Mesendoderm (in vitro differentiated cells): ENCODE measurements around the gene ATG9A.
A peak's percentile ranks its signal among the peaks of the same experiment; 100 is the strongest.

Experiments
- DNase-seq: peaks from one replicate; pipeline ENCODE4 v3.0.0; 2013
- H2AK5ac ChIP-seq: 2 replicates; pipeline ENCODE4 v1.6.1; 2013; ENCODE audit warnings: low read length, inconsistent platforms
- H2BK120ac ChIP-seq: 2 replicates; pipeline ENCODE4 v1.6.1; 2013; ENCODE audit warnings: low read depth, mild to moderate bottlenecking, low read length, moderate library complexity, mixed read lengths
- H2BK15ac ChIP-seq: replicated peaks from 2 replicates; pipeline ENCODE4 v1.6.1; 2013; ENCODE audit warnings: low read depth, mild to moderate bottlenecking, moderate library complexity
- H2BK5ac ChIP-seq: 2 replicates; pipeline ENCODE4 v1.6.1; 2013; ENCODE audit warnings: low read length, inconsistent platforms
- H3K18ac ChIP-seq: 2 replicates; pipeline ENCODE4 v1.6.1; 2013; ENCODE audit warnings: mild to moderate bottlenecking, low read length, mixed read lengths
- H3K23ac ChIP-seq: one replicate; pipeline ENCODE4 v1.6.1; 2013; ENCODE audit warnings: low read length
- H3K27ac ChIP-seq: 2 replicates; pipeline ENCODE4 v1.5.1; 2013; ENCODE audit warnings: low read depth, mild to moderate bottlenecking, inconsistent platforms, low read length, moderate library complexity
- H3K27me3 ChIP-seq: 2 replicates; pipeline ENCODE4 v1.6.1; 2013; ENCODE audit warnings: low read length, control low read depth, mild to moderate bottlenecking, inconsistent platforms; ENCODE audit not compliant: insufficient read depth, poor library complexity
- H3K36me3 ChIP-seq: 2 replicates; pipeline ENCODE4 v1.6.1; 2013; ENCODE audit warnings: low read length, inconsistent platforms; ENCODE audit not compliant: control insufficient read depth, insufficient read depth
- H3K4ac ChIP-seq: one replicate; pipeline ENCODE4 v1.6.1; 2013; ENCODE audit warnings: low read depth, mild to moderate bottlenecking, low read length, moderate library complexity
- H3K4me1 ChIP-seq: 2 replicates; pipeline ENCODE4 v1.6.1; 2013; ENCODE audit warnings: low read depth, low read length, inconsistent platforms; ENCODE audit not compliant: control insufficient read depth
- H3K4me2 ChIP-seq: 2 replicates; pipeline ENCODE4 v1.6.1; 2013; ENCODE audit warnings: low read length
- H3K4me3 ChIP-seq: 2 replicates; pipeline ENCODE4 v1.5.1; 2013; ENCODE audit warnings: mild to moderate bottlenecking, low read length
- H3K56ac ChIP-seq: one replicate; pipeline ENCODE4 v1.6.1; 2013; ENCODE audit warnings: low read length
- H3K79me1 ChIP-seq: 2 replicates; pipeline ENCODE4 v1.6.1; 2013; ENCODE audit warnings: low read length, inconsistent platforms
- H3K79me2 ChIP-seq: 2 replicates; pipeline ENCODE4 v1.6.1; 2013; ENCODE audit warnings: mild to moderate bottlenecking, low read length; ENCODE audit not compliant: control insufficient read depth, insufficient read depth
- H3K9ac ChIP-seq: 2 replicates; pipeline ENCODE4 v1.6.1; 2013; ENCODE audit warnings: low read length, inconsistent platforms
- H4K5ac ChIP-seq: one replicate; pipeline ENCODE4 v1.6.1; 2013; ENCODE audit warnings: low read length
- H4K8ac ChIP-seq: one replicate; pipeline ENCODE4 v1.6.1; 2013; ENCODE audit warnings: low read depth, mild to moderate bottlenecking, control low read depth, low read length, moderate library complexity
- WGBS: extraction: QIAGEN DNeasy Blood & Tissue Kit; methylation state at CpG from one replicate; pipeline ENCODE4 v1.1.7; 2013; ENCODE audit warnings: low lambda C conversion rate, missing lambda C conversion rate; ENCODE audit not compliant: insufficient coverage; ENCODE audit errors: extremely low coverage; 5-methylcytosine and 5-hydroxymethylcytosine counted together

The ATG9A gene

DNA sequence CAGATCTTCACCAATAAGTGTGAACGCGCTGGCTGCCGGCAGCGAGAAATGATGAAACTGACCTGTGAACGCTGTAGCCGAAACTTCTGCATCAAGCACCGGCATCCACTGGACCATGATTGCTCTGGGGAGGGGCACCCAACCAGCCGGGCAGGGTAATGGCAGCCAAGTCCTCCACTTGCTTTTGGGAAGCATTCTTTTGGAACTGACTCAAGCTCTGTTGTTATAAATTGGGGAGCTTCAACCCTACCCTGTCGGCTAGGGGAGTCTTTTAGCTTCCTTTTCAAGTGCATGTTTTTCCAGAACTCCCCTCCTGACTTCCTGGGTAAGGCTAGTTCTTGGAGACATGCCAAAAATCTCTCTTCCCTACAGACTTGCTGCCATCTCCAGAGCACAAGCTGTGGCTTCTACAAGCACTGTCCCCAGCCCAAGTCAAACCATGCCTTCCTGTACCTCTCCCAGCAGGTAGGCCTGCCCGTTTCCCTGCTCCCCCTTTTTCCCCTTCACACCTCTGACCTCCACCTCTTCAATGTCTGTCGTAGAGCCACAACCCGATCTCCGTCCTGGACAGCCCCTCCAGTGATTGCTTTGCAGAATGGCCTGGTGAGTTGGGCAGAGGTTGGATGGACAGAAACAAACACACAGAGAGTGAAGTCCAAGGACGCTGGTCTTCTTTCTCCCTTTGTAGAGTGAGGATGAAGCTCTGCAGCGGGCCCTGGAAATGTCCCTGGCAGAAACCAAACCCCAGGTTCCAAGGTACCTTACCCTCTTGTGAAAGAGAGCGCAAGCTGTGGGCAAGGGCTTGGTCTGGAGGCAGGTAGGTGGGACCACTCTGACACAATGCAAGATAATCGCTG is 21.3 kb downstream of the ATG9A start:
- Histone ChIP-seq H4K5ac (no peak overlapping the region), H2BK5ac (no peak overlapping the region), H3K36me3 (peaks cover 2% of the 10 kb centered on the region), H3K56ac (no peak overlapping the region), H3K4me2 (no peak overlapping the region), H3K23ac (no peak overlapping the region), H3K79me1 (no peaks in the 10 kb centered on the region), H3K9ac (no peak overlapping the region), H2AK5ac (no peak overlapping the region), H2BK120ac (no peak overlapping the region), H3K27ac (no peak overlapping the region), H2BK15ac (no peak overlapping the region), H3K27me3 (no peaks in the 10 kb centered on the region), H3K4me1 (peaks cover 4% of the 10 kb centered on the region), H3K79me2 (no peaks in the 10 kb centered on the region), H4K8ac (no peak overlapping the region), H3K4ac (no peak overlapping the region), H3K18ac (no peak overlapping the region), H3K4me3 (no peak overlapping the region)
- no peak for DNase-seq
- no CpG with 5 or more reads among the region's 17 CpGs for WGBS

DNA sequence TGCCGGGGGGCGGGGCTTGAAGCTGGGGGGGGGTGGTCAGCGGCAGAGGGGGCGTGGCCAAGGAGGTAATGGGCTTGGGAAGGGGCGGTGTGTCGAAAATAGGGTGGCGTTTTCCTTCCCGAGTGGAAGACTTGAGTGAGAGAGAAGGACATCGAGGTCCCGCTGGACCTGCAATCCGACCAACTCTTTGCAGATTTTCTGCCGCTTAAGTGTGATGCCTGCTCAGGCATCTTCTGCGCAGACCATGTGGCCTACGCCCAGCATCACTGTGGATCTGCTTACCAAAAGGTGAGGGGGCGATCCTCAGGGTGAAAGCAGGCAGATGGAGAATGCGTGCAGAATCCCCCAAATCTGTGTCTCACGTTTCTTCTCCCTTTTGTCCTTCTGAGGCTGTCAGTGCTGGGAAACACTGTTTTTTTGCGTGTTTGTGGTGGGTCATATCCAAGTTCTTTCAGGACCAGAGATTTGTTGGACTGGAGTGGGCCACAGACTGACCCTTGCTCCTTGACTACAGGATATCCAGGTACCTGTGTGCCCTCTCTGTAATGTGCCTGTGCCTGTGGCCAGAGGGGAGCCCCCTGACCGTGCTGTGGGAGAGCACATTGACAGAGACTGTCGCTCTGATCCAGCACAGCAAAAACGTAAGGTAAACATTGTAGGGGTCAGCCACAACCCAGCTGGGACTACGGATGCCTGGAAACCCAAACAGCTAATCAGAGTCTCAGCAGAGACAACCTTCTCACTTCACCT is 22.1 kb downstream of the ATG9A start:
- peak; percentile 20 for DNase-seq

DNA sequence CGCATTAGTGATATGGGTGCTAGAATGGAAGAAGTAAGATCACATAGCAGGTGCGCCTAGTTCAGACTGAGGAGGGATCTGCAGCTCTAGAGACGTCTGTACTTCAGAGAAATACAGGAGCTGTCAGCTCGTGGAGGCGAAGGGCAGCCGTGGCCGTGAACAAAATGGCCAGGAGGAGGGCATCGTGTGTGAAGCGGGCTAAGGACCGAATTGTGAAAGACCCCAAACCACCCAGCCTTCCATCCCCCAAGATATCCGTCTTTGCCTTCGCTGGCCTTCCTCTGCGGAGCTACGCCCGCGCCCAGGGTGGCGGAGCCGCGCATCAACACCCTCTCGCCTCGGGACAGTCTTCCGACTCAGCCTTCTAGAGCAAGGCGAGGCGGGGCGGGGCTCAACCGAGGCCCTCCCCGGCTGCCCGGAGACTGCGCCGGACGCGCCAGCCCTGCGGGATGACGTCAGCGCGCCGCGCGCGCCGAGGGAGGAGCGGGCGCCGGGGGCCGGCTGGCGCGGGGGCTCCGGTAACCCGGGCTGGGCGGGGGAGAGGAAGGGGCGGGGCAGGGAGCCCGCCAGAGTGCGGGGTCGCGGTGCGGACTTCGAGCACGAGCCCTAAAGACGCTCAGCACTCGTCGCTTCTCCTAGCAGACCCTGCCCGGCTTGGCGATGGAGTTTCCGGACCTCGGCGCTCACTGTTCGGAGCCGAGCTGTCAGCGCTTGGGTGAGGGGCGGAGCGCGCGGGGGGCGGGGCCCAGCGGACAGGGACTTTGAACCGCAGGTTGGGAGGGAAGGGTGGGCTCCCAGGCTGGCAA is 22.9 kb downstream of the ATG9A start, which contains the start of gene ZFAND2B:
Gene ZFAND2B, plus strand, starts transcription at position 455 of the 806 bp plus-strand sequence. Its CDS starts 206 bp downstream, at position 661.
- Histone ChIP-seq H3K79me1 (no peaks in the 10 kb centered on the region), H4K8ac (no peak within 1 kb of the TSS), H4K5ac (no peak within 1 kb of the TSS), H3K27me3 (no peaks in the 10 kb centered on the region), H3K18ac (peak within 1 kb of the TSS; percentile 68), H3K79me2 (no peaks in the 10 kb centered on the region), H2BK5ac (no peak within 1 kb of the TSS), H2BK15ac (no peak within 1 kb of the TSS), H3K4ac (no peak within 1 kb of the TSS), H3K56ac (peak within 1 kb of the TSS; percentile 96), H2AK5ac (no peak within 1 kb of the TSS), H2BK120ac (no peak within 1 kb of the TSS), H3K27ac (peak within 1 kb of the TSS; percentile 79), H3K36me3 (no peaks in the 10 kb centered on the region), H3K23ac (no peak within 1 kb of the TSS), H3K9ac (peak within 1 kb of the TSS; percentile 79), H3K4me2 (peak within 1 kb of the TSS; percentile 91), H3K4me3 (peak within 1 kb of the TSS; percentile 68), H3K4me1 (peaks cover 4% of the 10 kb centered on the region)
- DNase-seq: peak; percentile 96
- no CpG with 5 or more reads among the region's 76 CpGs for WGBS

More for the DNA sequence above, 22.1 kb downstream of the ATG9A start:
- H3K9ac ChIP-seq: peak overlapping the region; percentile 70
- no peaks in the 10 kb centered on the region for H3K27me3 ChIP-seq
- no peak overlapping the region for H2BK15ac ChIP-seq
- H3K4me2 ChIP-seq: peak overlapping the region; percentile 91
- no peak overlapping the region for H2AK5ac ChIP-seq
- H4K5ac ChIP-seq: no peak overlapping the region
- H3K56ac ChIP-seq: peak overlapping the region; percentile 88
- no CpG with 5 or more reads among the region's 22 CpGs for WGBS
- no peak overlapping the region for H3K18ac ChIP-seq
- H3K27ac ChIP-seq: no peak overlapping the region
- no peak overlapping the region for H2BK120ac ChIP-seq
- H3K36me3 ChIP-seq: peaks cover 2% of the 10 kb centered on the region
- H3K79me1 ChIP-seq: no peaks in the 10 kb centered on the region
- H3K4ac ChIP-seq: no peak overlapping the region
- H4K8ac ChIP-seq: no peak overlapping the region
- no peak overlapping the region for H2BK5ac ChIP-seq
- H3K23ac ChIP-seq: no peak overlapping the region
- no peaks in the 10 kb centered on the region for H3K79me2 ChIP-seq
- H3K4me1 ChIP-seq: peaks cover 4% of the 10 kb centered on the region
- peak overlapping the region; percentile 46 for H3K4me3 ChIP-seq

DNA sequence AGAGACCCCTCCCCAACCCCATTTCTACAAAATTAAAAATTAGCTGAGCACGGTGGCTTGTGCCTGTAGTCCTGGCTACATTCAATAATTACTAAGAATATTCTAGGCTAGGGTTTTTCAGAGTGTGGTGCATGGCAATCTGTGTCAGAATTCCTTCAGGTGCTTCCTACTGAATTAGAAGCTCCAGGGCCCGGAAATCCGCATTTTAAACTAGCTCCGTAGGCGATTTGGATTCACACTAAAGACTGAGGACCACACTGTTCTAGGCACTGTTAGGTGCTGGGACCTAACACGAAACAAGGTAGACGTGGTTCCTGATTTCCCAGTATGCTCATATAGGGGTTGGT is 23.5 kb downstream of the ATG9A start:
- peaks cover 4% of the 10 kb centered on the region for H3K4me1 ChIP-seq
- H2BK120ac ChIP-seq: no peak overlapping the region
- WGBS: no CpG with 5 or more reads among the region's 7 CpGs
- H3K4me3 ChIP-seq: peak overlapping the region; percentile 0
- no peaks in the 10 kb centered on the region for H3K79me2 ChIP-seq
- H3K23ac ChIP-seq: no peak overlapping the region
- H3K9ac ChIP-seq: peak overlapping the region; percentile 55
- H3K4ac ChIP-seq: no peak overlapping the region
- H3K18ac ChIP-seq: no peak overlapping the region
- no peaks in the 10 kb centered on the region for H3K27me3 ChIP-seq
- no peak overlapping the region for H4K8ac ChIP-seq
- no peaks in the 10 kb centered on the region for H3K36me3 ChIP-seq
- no peak for DNase-seq
- peak overlapping the region; percentile 47 for H3K4me2 ChIP-seq
- no peak overlapping the region for H4K5ac ChIP-seq
- no peak overlapping the region for H2BK5ac ChIP-seq
- no peak overlapping the region for H3K27ac ChIP-seq
- H3K79me1 ChIP-seq: no peaks in the 10 kb centered on the region
- no peak overlapping the region for H2AK5ac ChIP-seq
- H2BK15ac ChIP-seq: no peak overlapping the region
- peak overlapping the region; percentile 75 for H3K56ac ChIP-seq

DNA sequence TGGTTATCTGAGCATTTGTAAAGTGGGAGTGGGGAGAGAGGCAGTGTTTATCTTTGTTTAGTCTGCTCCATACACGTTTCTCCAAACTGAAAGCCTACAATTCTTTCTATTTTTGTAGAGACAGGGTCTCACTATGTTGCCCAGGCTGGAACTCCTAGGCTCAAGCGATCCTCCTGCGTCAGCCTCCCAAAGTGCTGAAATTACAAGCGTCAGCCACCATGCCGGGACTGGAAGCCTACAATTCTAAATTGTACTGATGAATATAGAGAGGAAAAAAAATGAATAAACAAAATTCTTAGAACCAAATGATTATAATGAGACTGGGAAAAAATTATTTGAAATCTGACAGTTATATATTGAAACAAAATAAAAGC is 24.3 kb downstream of the ATG9A start:
- no peak overlapping the region for H4K5ac ChIP-seq
- no peak overlapping the region for H3K56ac ChIP-seq
- H3K27ac ChIP-seq: no peak overlapping the region

More for the DNA sequence above, 24.3 kb downstream of the ATG9A start:
- Histone ChIP-seq H3K27me3 (no peaks in the 10 kb centered on the region), H3K23ac (no peak overlapping the region), H2BK5ac (no peak overlapping the region), H3K4me3 (no peak overlapping the region), H3K4me2 (no peak overlapping the region), H3K36me3 (no peaks in the 10 kb centered on the region), H3K79me1 (no peaks in the 10 kb centered on the region), H3K4ac (no peak overlapping the region), H2BK120ac (no peak overlapping the region), H3K4me1 (peaks cover 4% of the 10 kb centered on the region), H3K18ac (no peak overlapping the region), H2AK5ac (no peak overlapping the region), H4K8ac (no peak overlapping the region), H3K9ac (no peak overlapping the region), H2BK15ac (no peak overlapping the region), H3K79me2 (no peaks in the 10 kb centered on the region)
- DNase-seq: no peak
- WGBS: no CpG with 5 or more reads among the region's 5 CpGs
